Activated T-cell treated with anti-CD3 and anti-CD28 coated beads for 24 hours (primary cell): ENCODE data around the gene ENHO.

Experiments used
- DNase-seq: peaks from one replicate; pipeline ENCODE4 v3.0.0-alpha.2; 2020; ENCODE audit warnings: low read depth

Gene ENHO

GRCh38 chr9:34522971-34523797 lies at the start of gene ENHO:
ENHO (minus strand) TSS chr9:34522990; CDS start chr9:34521695, 1,295 bp downstream.
- peak; percentile 89 for DNase-seq

- no peak for DNase-seq
Observed at GRCh38 chr9:34572092-34572491, 49.3 kb upstream of the ENHO start.

DNA sequence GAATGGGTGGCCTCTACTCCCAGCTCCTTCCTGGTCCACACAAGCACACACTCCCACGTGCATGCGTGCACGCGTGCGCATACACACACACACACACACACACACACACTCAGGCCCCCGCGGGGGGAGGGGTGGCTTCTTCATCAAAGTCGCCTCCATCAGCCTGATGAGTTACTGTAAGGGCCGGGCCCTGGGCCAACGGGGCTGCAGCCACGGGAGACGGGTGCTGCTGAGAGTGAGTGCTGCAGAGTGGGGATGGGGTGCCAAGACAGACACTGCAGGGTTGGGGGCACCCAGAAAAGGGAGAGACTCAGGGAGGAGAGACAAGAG lies 48.7 kb upstream of the ENHO start:
- no peak for DNase-seq

- DNase-seq, result no peak
Observed at GRCh38 chr9:34570809-34571480, 48.2 kb upstream of the ENHO start.

DNA sequence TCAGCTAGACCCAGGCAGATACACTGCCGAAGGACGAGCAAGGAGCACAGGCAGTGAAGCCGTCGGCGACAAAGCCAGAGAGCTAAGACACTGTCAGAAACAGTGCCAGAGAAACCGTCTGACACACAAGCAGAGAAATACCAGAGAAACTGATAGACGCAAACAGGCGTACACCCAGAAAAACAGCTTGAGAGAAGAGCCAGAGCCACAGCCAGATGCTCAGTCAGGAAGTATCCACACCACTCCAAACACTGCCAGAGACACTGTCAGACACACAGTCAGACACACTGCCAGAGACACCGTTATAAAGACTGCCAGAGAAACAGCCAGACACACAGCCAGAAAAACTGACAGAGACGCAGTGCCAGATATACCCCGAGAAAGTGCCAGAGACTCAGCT lies 47.6 kb upstream of the ENHO start:
- DNase-seq, result no peak

GRCh38 chr9:34568774-34569173 lies 46.0 kb upstream of the ENHO start:
- no peak for DNase-seq

DNA sequence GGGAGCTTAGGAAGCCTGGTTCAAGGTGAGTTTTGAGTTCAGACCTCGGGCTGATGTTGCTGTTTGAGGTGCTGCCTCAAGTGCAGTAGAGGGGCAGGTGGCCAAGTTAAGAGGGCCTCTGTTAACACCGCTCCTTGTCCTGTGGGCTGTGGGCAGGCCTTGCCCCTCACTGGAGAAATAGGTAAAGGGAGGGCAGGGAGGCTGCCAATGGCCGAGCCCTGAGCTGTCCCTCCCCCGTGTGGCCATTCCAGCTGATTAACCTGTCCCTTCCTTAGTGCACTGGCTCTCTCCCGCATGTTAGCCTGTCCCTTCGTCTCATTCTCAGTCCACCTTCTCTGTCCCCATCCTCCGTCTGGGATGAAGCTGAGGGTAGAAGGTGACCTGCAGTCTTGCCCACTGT lies 45.3 kb upstream of the ENHO start:
- no peak for DNase-seq

DNA sequence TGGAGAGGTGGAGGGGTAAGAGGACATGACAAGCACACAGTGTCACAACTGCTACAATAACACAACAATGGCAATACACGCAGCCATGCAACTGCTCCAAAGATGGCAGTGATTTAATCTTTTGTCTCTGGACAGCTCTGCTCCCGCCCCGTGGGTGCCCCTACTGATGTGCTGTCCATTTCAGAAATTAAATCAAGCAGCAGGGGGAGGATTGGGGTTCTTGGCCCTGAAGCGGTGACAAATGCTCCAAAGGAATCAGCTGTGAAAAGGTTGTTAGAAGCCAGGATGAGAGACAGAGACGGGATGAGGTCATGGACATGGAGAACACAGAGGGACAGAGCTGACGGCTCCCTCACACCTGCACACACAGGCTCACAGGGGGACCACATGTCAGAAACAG lies 44.2 kb upstream of the ENHO start:
- no peak for DNase-seq

- no peak for DNase-seq
Observed at GRCh38 chr9:34566322-34566721, 43.5 kb upstream of the ENHO start.

GRCh38 chr9:34565856-34566255 lies 43.1 kb upstream of the ENHO start:
- no peak for DNase-seq

- no peak for DNase-seq
Observed at GRCh38 chr9:34564617-34565016, 41.8 kb upstream of the ENHO start.

DNA sequence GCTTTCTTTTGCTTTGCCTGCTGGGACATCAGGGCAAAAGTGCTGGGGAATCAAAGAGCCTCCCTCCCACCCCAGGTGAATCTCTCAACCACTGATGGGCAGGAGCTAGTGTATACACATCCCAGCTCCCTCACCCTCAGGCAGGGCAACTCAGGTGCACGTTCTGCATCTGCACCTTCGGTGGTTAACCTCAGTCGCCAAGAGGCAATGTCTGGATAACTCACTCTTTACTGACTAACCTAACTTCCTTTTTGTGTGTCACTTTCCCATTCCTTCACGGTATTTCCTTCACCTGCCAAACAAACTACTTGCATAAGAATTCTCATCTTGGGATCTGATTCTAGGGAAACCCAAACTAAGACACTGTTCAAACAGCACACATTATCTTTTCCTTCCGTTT lies 40.5 kb upstream of the ENHO start:
- DNase-seq, result no peak

DNA sequence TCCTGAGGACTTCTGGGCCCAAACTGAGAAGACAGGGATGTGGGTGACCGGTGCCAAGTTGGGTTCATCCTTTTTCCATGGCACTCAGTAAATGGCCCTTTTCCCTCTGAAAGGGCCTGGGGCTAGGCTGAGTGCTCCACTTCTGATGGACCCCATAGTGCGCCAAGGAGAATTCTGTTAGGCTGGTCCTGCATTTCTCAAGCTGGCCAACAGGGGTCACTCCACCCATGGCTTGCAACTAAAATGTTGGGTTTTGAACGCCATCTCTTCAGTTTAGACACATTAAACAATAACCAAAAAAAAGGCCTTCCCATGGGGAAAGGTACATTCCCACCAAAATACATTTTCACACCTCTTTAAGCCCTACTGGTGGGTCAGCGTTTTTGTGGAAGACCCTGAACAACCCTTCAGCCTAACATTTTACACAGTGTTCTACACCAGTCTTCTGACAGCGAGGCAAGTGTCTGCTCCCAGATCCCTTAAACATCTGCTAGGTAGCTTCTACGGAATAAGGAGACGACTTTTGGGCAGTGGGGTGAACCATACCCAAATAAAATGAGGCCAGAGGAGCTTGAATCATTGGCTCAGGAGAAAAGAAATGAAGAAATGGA lies 39.5 kb upstream of the ENHO start:
- peak; percentile 14 for DNase-seq

DNA sequence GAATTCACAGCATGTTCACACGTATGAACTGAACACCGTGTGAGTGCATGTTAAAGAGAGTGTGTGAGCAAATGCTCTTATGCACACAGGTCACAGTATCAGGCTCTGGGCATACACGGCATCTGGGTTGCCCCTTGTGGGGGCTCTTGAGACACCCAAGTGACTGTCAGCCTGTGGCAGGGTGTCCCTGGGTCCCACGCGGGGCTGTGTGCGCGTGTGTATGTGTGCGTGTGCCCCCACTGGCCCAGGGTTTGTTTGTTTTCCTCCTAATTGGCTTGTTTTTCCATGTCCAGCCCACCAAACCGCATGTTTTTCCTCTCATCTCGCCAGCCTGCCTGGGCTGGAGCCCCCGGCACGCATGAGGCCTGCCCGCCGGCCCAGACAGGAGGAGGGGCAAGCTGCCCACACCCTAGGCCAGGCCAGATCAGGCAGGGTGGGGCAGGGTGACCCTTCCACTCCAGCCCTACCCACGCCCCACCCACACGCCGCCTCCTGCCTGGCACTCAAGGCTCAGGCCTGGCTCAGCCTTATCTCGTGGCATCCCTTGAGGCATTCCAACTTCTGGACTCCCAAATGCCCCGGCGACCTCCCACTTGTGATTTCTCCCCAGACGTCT lies 37.9 kb upstream of the ENHO start:
- DNase-seq, result no peak

DNA sequence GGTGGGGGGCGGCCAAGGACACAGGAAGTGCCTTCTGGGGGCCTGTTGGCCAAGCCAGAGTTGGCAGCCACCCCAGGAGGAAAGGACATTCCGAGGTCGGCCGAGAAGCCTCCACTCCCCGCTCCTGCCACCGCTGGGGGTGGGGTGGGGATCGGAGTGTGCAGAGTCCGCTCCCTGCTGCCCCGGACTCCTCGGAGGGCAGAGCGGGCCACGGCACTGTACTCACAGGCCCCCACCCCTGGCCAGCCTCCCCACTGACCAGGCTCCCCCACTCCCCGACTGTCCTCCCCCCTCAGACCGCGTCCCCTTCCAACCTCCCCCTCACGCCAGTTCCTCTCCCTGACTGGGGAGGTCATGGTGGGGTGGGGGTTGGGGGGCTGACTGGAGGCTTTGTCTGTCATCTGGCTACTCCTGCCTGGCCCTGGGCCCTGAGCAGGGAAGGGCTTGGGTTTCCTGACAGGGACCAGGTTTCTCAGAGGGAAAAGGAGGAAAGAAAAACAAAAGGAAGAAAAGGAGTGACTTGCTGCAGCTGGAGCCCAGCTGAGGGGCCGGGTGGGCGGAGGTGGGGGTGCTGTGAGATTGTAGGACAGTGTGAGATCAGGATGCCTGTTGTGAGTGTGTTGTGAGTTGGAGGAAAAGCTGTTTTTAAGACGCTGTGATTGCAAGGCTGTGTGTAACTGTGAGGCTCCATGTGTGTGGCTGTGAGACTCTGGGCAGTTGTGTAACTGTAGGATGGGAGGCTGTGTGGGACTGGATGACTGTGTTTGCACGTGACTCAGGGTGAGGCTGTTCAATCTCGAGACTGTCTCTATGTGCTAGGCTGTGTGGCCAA lies 37.0 kb upstream of the ENHO start:
- DNase-seq, result no peak

DNA sequence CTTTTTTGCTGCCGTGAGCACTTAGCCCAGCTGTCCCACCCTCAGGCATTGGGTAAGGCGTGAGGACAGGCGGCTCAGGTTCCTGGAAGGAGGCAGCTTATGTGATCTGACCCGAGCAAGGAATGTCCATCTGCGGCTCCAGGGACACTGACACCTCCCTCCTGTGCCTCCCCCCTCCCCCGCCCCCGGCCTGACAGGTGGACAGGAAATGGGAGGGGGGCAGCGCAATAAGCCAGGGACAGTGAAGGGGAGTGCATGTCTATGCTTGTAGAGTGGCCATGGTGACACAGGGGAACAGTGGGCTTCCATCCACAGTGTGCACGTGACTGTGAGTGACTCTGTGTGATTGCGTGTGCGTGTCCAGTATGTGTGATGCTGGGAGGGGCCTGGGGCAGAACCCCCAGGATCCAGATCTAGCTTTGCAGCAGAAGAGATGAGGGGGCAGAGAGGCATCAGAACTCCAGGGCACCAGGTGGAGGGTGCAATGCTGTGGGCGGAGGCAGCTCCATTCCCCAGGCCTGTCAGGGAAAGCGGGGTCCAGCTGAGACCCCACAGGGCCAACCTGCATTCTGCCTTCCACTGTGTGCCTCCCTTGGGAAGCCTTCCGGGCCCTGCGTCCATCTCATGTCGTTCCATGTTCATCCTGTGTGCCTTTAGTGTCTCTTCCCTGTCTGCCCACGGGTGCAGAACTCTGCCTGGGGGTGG lies 36.3 kb upstream of the ENHO start:
- no peak for DNase-seq

- no peak for DNase-seq
Observed at GRCh38 chr9:34558364-34558763, 35.6 kb upstream of the ENHO start.

DNA sequence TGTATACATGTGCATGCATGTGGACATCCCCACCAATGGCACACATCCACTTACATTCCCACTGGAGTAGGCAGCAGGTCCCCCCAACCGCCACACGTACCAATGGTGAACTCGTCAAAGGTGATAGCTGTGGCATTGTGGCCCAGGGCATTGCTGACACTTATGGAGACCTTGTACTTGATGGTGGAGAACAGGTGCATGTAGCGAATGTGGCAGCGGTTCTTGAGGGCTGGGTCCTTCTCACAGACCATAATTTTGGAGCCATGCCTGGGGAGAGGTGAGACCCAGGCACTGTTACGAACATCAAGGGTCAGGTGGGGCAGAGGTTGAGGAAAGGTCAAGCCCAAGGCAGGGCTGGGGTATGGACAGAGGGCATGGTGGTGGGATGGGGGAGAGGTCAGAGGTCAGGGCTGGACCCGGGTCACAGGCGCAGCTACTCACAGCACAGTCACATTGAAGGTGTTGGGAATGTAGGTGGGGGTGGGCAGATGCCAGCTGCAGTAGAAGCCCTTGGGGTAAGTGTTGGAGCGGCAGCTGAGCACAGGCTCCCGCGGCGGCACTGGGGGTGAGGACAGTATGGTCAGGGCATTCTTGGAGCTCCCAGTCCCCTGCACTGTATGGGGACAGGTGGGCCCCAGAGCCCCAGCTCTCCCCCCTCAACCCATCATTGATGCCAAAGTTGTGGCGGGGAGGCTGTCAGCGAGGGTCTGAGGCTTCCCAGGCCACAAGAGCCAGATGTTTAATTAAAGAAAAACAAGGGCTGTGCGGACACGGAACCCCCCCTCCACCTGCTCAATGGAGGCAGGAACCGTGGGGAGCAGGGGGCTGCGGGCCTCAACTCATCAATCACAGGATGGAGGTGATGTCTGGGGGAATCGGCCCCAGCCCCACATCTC lies 34.9 kb upstream of the ENHO start:
- DNase-seq, result no peak

DNA sequence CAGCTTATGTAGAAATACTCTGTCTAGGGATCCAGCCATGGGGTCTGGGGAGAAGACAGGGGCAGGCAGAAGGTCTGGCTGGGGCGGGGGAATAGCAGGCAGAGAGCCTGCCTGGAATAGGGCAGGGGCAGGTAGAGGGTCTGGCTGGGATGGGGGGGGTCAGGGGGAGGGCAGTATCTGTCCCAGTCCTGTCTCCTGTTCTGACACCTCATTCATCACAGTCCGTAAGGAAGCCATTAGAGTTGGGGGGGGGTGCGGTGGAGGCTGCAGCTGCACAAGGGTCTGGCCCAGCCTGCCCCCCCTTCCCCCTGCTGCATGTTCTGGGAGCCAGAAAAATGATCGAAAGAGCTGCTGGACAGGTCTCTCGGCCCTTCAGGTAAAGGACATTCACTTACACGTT lies 34.2 kb upstream of the ENHO start:
- no peak for DNase-seq

GRCh38 chr9:34555936-34556525 lies 33.2 kb upstream of the ENHO start:
- no peak for DNase-seq
